ENCODE results near the gene KRTAP10-3.

Gene KRTAP10-3

DNA sequence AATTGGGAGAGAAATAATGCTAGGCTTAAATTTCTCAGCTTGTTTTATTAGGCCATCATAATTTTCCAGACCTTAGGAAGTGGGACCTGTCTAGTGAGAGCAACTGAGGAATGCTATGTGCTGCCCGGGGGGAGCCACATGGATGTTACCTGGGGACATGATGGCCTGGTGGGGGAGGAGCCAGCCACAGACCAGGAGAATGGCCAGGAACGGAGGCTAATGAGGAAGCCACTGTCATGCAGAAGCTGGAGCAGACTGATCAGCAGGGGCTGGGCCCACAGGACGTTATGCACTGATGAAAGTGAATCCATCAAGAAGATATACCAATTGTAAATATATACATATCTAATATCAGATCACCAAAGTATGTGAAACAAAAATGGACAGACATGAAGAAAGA lies 14.0 kb downstream of the KRTAP10-3 start:
- DNase-seq = no peak

DNA sequence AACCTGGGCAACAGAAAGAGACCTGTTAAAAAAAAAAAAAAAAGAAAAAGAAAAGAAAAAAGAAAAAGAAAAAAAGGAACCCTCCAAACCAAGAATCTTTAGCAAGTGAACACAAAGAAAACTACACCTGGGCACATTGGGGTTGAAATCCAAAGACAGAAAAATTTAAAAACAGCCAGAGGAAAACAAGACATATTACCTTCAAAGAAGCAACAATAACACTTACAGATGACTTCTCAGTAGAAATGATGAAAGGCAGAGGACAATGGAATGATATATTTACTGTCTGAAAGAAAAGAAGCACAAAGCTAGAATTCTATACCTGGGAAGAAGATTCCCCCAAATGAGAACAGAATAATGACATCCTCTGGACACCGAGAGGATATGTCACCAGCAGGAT lies 15.9 kb downstream of the KRTAP10-3 start:
- DNase-seq = no peak

DNA sequence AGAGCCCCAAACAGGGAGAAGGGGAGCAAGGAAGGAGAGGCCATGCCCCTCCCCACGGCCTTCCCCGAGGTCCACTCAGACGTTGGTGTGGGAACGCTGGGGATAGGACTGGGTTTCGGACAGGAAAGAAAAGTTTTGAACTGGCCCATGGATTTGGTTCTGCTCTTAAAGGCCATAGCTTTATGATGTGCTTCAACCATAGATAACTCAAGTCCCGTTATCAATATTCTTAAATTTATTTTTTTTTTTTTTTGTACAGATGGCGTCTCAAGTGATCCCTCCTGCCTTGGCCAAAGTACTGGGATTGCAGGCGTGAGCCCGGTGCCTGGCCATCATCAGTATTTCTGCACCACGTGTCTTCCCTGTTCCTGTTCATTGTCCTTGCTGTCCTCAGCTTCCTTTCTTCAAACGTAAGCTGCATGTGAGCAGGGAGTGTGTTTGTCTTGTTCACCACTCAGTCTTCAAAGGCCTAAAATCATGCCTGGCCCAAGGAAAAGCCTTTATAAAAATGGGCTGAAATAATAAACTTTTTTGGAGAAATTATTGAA lies 17.8 kb downstream of the KRTAP10-3 start:
- DNase-seq = no peak

DNA sequence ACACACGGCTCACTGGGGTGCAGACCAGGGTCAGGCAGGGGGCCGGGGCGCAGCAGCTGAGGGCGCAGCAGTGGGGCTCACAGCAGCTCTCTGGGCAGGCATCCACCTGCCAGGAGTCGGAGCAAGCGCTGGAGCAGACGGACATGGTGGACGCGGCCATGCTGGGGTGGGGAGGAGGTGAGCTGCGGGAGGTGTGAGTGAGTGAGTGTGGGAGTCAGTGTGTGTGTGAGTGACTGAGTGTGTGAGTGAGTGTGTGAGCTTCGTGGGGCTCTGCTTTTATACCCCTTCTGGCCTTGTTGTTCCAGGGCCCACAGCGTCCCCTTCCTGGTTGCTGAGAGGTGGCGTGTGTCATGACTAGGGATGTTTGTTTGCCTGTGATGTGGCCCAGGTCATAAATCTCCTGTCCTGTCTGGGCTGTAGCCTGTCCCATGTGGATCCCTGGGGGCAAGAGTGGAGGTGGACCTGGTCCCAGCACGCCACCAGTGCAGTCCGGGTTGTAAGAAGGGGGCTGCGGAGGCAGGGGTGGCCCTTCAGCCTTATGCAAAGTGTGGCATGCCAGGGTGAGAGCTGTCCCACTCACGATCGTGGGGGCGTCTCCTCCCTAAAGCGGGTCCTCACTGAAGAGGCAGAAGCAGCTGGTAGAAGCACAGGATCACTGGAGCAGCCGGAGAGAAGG lies 18.5 kb downstream of the KRTAP10-3 start, which contains the start of gene KRTAP10-1:
KRTAP10-1 (minus strand) TSS at position 205 of the 676 bp plus-strand sequence; CDS start at position 160, 45 bp downstream.
- no peak for DNase-seq

DNA sequence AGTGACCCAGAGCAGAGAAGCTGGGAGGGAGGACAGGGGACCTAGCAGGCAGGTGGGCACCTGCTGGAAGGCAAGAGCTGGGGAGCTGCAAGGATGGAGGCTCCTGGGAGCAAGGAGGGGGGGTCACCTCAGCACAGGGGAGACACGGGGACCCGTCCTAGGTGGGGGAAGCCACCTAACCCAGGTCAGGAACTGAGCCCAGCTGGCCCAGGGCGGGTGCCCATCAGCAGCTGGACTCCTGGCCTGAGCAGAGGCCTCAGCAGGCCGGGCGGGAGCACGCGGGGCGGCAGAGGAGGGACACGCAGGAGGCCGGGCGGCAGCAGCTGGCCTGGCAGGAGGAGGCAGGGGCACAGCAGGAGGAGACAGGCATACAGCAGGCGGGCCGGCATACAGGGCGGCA lies 19.5 kb downstream of the KRTAP10-3 start:
- no peak for DNase-seq

DNA sequence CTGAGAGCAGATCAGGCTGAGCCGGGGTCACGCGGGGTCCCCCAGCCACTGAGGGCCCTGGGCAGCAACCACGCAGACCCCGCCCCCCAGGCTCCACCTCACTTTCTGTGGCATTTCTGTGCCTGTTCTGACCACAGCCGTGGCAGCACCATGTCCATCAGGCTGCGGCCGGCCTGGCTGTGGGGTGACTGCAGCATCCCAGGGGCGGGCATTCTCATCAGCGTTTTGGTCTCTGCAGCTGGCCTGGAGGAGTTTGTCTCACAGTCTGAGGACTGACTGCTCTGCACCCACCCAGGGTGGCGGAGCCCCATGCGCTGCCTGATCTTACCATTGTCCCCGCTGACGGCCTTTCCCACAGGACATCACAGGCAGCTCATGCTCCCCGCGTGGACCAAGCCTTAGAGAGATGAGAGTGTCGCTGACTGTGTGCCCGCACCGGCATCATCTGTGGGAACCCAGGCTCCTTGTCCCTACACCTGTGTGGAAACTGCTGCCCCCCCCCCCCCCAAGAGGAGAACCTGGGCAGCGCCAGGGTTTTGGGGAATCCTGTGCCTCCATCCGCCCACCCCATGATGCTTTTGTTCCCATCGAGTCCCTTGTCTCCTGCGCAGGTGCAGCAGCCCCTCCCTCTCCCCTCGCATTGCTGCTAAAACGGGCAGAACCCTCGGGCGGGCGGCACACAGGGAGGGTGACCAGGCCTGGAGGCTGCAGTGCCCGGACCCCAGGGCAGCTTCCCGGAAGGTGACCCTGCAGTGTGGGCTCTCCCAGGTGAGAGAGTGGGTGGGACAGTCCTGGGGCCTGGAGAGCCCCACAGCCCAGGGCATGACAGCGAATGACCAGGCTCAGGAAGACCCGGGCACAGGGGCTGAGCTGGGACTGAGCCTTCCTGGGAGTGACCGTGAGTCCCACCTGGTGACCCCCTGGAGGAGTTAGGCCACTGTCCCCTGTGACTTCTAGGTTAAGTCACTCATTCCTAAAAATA lies 20.4 kb downstream of the KRTAP10-3 start:
- DNase-seq = no peak

DNA sequence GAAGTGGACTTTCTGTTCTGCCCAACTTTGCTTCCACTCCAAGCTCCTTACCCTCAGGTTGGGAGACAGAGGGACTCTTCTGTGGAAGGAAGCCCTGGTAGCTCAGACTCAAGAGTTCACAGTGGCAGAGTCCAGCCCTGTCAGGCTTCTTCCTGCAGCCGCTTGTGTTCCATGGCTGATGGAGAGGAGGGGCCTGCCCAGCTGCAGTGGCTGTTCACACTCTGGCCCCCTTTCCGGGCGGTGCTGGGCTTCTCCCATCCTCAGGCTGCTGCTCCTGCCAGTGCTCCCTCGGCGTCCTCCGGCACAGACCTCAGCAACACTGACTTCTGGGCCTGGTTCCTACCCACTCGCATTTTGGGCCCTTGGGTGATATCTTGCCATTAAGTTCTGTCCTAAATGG lies 22.6 kb downstream of the KRTAP10-3 start:
- DNase-seq = no peak

GRCh38 chr21:44534688-44535087 lies 23.9 kb downstream of the KRTAP10-3 start:
- DNase-seq = no peak

- DNase-seq = no peak
These were observed 24.5 kb downstream of the KRTAP10-3 start for GRCh38 chr21:44533891-44534627.

DNA sequence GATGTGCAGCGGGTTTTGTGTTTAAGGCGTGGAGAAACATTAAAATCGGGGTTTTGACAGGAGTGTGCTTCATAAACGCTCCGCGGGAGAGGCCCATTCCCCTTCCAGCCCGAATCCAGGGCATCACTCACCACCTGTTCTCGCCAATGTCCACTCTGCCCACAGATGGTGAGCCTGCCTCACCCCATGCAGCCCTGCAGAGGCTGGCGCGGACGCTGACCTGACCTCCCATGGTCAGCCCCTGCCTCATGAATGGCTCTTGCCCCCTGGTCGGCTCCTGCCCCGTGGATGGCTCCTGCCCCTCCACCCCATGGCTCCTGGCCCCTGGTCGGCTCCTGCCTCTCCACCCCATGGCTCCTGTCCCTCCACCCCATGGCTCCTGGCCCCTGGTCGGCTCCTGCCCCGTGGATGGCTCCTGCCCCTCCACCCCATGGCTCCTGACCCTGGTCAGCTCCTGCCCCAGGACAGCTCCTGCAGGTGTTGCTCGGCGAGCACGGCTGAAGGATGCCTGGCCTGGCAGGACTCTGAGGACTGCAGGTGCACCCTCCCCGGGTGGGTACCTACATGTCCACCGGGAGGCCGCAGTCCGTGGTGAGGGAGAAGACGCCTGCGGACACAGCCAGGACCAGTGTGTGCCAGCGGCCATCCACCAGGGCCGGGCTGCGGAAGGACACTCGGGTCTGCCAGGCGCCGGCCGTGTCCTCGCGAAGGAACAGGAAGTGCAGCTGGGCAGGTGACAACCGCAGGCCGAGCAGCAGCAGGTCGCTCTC lies 25.3 kb downstream of the KRTAP10-3 start:
- no peak for DNase-seq

DNA sequence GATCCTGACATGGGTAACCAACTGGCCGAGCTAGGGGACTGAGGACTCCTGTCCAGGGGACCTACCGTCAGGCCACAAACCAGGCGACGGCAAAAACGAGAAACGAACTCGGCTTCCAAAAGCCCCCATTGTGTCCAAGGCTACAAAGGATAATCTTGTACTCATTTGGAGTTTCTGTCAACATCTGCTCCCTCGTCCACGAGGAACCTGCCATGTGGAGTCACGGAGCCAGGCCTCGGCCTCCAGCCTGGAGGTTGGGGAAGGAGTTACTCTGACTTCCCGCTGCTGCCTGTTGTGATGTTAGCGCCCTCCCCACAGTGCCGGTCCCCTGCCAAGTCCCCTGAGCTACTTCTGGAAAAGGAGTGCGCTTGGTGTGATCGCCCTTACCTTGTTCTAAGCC lies 25.9 kb downstream of the KRTAP10-3 start:
- DNase-seq = no peak

DNA sequence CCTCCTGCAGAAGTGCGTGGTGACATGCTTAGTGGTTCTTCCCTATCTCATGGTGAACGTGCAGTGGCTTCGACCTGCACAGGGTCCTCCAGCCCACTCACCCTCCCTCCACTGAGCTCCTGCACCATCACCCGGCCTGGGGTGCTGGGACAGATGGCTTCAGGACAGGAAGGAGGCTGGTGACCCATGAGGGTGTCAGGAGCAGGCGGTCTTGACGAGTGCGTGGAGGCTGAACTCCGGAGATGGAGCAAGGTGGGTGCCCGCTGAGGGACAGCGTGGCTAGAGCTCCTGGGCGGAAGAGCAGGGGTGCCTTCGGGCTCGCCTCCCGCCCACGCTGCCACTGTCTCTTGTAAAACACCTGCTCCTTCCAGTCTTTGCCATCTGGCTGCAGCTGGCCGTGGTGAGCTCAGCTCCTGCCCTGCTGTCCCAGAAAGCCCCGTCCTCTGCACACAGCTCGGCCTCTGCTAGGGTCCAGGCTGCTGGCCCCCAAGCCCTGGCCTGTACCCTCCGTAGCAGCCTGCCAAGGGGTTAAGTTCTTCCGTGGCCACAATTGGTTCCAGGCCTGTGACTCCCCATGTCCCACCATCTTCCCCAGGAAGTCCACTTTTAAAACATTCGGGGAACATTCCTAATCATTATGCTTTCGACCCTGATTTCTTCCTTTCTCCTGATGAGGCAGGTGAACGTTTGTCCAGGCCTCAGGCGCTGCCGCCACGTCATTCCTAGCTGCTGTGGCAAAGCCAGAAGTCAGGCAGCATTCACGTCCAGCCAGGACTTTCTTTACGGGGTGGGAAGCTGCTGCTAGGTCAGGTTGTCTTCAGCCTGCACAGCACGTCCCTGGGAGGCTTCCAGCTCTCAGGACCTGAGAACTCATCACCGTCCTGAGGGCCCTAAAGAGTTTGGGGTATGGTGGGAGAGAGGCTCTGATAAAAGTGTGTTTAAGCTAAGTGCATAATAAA lies 26.7 kb downstream of the KRTAP10-3 start:
- no peak for DNase-seq

DNA sequence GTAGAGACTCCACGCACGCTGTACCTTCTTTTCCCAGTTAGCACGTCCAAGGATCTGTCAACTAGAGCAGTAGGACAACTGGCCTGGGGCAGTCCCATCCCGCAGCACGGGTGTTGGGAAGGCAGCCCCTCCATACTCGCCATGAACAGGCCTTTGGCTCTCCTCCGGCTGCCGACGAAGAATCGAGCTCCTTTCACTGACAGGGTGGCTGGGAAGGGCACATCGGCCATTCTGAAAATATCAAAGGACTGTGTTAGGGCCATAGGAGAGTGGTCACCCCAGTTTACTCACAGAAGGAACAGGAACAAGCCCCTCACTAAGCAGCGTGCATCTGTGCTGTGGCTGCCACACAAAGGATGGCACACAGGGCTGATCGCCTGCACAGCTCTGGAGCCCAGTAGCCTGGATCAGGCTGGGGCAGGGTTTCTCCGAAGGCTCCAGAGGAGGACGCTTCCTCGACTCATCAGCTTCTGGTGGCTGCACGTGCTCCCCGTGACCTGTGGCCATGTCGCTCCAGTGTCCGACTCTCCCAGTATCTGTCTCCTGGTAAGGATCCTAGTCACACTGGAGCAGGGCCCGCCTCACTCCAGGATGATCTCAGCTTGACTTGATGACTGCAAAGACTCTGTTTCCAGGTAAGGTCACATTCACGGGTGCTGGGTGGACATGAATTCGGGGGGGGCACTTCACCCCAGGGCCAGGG lies 27.5 kb downstream of the KRTAP10-3 start:
- DNase-seq = no peak

DNA sequence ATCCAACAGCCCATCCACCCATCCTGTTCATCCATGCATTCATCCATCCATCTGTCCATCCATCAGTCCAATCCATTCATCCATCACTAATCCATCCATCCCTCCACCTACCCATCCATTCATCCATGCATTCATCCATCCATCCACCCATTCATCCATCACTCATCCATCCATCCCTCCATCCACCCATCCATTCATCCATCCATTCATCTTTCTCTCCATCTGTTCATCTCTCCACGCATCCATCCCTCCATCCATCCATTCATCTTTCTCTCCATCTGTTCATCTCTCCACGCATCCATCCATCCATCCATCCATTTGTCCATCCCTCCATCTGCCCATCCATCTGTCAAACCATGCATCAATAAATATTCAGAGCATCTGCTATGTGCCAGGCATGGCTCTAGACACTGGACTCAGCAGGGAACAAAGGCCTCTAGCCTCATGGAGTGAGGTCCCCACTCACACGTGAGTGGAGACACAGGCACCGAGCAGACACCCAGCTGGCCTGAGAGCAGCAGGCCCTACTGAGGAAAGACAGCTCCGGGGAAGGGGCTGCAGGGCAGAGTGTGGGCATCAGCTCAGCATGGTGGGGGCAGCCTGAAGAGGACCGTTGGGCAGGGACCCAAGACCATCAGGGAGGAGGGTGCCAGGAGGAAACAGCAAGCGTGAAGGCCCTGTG lies 28.2 kb downstream of the KRTAP10-3 start:
- DNase-seq = no peak

- DNase-seq = no peak
These were observed 29.0 kb downstream of the KRTAP10-3 start for GRCh38 chr21:44529503-44530125.

- no peak for DNase-seq
These were observed 29.6 kb downstream of the KRTAP10-3 start for GRCh38 chr21:44529011-44529421.

DNA sequence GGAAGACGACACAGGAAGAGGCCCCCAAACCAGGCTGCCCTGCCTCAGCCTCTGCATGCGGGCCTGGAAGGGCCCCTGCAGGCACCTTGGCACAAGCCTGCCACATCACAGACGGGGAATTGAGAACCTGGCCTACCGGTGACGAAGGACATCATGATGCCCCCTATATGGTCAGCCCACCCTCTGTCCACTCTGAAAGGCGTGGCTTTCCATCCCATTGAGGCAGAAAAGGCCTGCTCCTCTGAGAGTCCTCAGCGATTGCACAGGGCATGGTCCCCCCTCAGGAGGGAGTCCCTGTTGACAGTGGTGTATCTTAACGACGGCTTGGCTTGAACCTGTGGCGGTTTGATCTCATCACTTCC lies 30.0 kb downstream of the KRTAP10-3 start:
- no peak for DNase-seq

DNA sequence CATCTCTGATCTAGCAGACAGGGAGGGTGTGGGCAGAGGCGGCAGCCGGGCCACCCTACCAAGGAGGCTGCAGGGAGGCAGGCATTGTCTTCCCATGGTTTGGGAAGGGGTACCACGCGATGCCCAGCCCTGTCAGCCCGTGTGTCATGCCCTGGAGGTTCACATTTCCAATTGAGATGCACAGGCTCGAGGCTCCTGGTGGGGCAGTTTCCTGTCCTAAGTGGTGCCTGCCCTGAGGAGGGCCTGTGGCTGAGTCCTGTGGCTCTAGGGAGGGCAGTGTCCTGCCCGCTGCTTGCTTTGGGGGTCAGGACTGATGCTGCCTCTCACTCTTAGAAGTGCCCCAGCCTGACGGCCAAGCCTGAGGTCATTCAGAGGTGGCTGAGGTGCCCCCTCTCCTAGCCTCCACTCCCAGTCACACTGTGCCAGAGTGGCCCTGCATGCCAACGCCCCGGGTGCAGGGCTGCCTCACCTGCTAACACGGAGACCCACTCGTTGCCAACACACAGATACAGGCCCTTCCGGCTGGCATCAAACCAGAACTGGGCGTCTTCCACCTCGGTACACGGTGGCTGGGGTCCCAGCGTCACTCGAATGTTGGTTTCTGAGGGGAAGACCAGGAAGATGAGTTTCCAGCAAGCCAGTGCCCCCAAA lies 30.5 kb downstream of the KRTAP10-3 start:
- DNase-seq = no peak
